Activated CD4-positive, alpha-beta T cell treated with anti-CD3 and anti-CD28 coated beads, Interleukin-2, amount 50 U/mL, for 4 hours (primary cell): ENCODE data around the gene ITK.

Source experiments
- DNase-seq, 2 experiments: peaks; one replicate each; pipeline ENCODE4 v3.0.0-alpha.2; 2020

The ITK gene

GRCh38 chr5:157252711-157253465, 72.2 kb downstream of the ITK start:
- peak in 1 of 2 experiments; percentile 51 for DNase-seq

- no peak for DNase-seq
Measured at GRCh38 chr5:157253547-157253946, 72.9 kb downstream of the ITK start.

- no peak for DNase-seq
Measured at GRCh38 chr5:157258450-157258849, 77.8 kb downstream of the ITK start.

- DNase-seq, result no peak
Measured at GRCh38 chr5:157259699-157260098, 79.1 kb downstream of the ITK start.

- no peak for DNase-seq
Measured at GRCh38 chr5:157263496-157264090, 83.0 kb downstream of the ITK start.

- DNase-seq, result peak; percentile 72 to 74
Measured at GRCh38 chr5:157265714-157266285, 85.2 kb downstream of the ITK start, which contains the start of gene CYFIP2. CYFIP2 (plus strand) TSS chr5:157266123; CDS start chr5:157285362, 19,239 bp downstream.

- peak in 1 of 2 experiments; percentile 40 for DNase-seq
Measured at GRCh38 chr5:157266286-157267007, 85.8 kb downstream of the ITK start.

- DNase-seq, result no peak
Measured at GRCh38 chr5:157267025-157267424, 86.4 kb downstream of the ITK start.

- DNase-seq, result no peak
Measured at GRCh38 chr5:157267761-157268480, 87.3 kb downstream of the ITK start.

- DNase-seq, result no peak
Measured at GRCh38 chr5:157269165-157269671, 88.6 kb downstream of the ITK start.

GRCh38 chr5:157269761-157270272, 89.2 kb downstream of the ITK start:
- no peak for DNase-seq

GRCh38 chr5:157270771-157271170, 90.1 kb downstream of the ITK start:
- DNase-seq, result no peak

GRCh38 chr5:157271740-157272271, 91.2 kb downstream of the ITK start:
- peak; percentile 64 to 66 for DNase-seq

- DNase-seq, result no peak
Measured at GRCh38 chr5:157273131-157273556, 92.5 kb downstream of the ITK start.

- no peak for DNase-seq
Measured at GRCh38 chr5:157275403-157275802, 94.8 kb downstream of the ITK start.

- no peak for DNase-seq
Measured at GRCh38 chr5:157278319-157279037, 97.8 kb downstream of the ITK start.

- DNase-seq, result no peak
Measured at GRCh38 chr5:157279605-157280239, 99.1 kb downstream of the ITK start.

GRCh38 chr5:157280927-157281326, 100.3 kb downstream of the ITK start:
- DNase-seq, result no peak

GRCh38 chr5:157282150-157282549, 101.5 kb downstream of the ITK start:
- DNase-seq, result no peak

- DNase-seq, result no peak
Measured at GRCh38 chr5:157283434-157283833, 102.8 kb downstream of the ITK start.
